HG02943 (cell line): Measurements from ENCODE around the gene SLITRK3.
"Not testable (repeated sequence)": the region's sequence is repeated elsewhere in the genome, so short reads cannot be mapped to it uniquely, and the experiment has no call there.

Source experiments
- ATAC-seq: cut with Tn5 transposase; IDR thresholded peaks from one replicate; pipeline ENCODE4 v1.9.1; 2021; ENCODE audit warnings: mild to moderate bottlenecking, low read depth, moderate library complexity; ENCODE audit not compliant: unreplicated experiment

The SLITRK3 gene

DNA sequence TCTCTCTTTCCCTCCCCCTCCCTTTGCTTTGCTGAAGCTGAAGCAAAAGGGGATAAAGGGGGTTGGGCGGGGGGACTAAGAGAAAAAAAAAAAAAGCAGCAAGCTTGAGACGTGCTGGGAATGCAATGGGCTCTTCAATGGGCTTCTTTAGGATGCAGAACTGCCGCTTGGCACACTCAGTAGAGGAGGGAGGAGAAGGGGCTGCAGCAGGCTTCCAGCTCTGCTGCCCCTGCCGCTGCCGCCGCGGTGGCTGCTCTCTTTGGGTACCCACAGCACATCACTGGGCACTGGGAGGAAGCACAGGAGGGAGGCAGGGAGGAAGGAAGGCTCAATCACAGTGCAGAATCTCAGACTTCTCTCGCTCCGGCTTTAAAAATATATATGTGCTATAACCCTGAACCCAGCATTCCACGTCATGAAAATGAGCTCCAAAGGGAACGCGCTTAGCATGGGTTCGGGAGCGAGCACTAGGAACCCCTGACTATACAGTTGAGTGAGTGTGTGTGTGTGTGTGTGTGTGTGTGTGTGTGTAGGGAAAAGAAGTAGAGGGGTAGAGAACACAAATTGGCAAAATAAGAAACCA lies 3.5 kb downstream of the SLITRK3 start:
- no peak for ATAC-seq

DNA sequence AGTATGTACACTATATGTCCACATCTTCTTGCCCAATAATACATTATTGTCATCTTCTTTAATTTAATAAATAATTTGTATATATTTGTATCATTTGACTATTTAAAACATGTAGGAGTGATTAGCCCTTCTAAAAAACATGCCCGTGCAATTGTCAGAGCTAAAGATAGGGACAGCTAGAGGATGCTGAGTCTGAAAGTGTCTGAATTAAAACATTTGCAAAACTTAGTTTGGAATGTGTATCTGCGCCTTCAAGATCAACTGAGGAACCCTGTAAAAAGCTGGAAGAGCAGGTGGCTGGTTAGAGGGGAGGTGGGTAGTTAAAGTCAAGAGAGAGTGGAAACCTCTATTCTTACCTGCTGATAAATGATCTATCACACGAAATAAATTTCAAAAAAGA lies 4.7 kb downstream of the SLITRK3 start:
- ATAC-seq, result no peak

DNA sequence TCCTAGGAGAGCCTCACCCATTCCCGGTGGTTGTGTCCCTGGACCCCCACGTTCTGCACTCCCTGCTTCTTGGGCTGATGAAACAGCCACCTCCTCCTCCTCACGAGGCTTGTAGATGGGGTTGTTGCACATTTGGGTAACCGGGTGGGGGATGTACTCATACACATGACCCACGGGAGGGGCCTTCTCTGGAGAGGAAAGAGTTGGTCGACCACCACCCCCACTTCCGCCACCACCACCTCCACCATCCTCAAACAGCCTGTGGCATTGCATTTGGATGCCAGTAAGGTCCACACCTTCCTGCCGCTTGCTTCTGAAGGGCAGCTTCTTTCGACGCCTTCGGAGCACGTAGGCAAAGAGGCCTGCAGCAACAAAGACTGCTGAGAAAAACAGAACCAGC lies 7.7 kb downstream of the SLITRK3 start:
- ATAC-seq, result no peak

DNA sequence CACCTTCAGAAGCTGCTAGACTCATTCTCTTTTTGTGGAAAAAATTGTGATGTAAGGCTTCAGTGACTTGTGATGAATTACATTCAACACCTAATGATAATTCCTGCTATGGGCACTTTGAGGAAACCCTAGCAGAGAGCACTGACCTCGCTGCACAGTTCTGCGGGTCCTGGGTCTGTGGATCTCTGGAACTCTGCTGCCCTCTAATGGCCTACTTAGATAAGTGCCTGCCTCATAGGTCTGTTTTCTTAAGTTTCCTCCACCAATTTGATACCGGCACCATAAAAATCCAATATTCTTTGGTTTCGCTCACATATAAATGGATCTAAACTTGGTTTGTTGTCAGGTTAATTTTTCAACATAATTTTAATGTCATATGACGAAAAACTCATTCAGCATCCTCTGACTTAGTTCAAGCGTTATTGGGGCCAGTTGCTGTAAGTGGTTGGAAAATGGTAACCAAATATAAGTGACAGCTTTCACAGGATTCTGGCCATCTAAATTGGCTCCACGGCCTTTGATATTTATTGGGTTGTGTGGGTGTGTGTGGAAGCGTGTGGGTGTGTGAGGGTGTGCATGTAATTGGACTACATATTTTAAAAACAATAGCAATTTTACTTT lies 10.4 kb downstream of the SLITRK3 start:
- ATAC-seq, result peak; percentile 99

DNA sequence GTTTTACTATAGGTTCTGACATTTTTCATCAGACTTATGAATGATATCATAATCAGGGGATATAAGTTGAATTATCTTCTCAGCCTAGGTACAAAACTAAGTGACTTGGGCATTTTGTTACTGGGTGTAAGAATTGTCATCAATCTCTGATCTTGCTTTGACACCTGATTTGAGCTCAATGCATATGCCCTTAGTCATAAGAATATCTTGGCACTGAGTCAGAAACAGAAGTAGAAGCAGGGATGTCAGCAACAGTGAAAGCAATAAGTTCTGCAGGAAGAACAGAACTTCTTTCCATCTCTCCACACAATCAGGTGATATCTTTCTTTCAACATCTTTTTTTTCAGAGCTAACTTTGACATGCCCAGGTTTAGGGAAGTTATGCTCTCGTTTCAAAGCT lies 14.6 kb downstream of the SLITRK3 start:
- no peak for ATAC-seq

DNA sequence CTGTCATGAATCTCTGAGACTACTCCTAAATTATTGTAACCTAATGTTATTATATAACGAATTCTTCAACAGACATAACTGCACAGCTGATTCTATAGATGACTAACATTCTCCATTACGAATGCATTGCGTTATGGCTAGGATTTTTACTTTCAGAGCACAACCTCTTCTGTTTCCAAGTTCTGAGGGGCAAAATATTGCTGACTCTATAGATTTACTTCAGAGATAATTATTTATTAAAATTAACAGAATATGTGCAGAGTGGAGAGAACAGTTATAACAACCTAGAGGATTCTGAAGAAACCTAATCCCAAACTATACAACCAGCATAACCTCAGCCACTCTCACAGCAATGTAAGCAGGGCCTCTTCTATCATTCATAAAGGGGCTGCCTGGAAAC lies 25.9 kb downstream of the SLITRK3 start:
- no peak for ATAC-seq

DNA sequence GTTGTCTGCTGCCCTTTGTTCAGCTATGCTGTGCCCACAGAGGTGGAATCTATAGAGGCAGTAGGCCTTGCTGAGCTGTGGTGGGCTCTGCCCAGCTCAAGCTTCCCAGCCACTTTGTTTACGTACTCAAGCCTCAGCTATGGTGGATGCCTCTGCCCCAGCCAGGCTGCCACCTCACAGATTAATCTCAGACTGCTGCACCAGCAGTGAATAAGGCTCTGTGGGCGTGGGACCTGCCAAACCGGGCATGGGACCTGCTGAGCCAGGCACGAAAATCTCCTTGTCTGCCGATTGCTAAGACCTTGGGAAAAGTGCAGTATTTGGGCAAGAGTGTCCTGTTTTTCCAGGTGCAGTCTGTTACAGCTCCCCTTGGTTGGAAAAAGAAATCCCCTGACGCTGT lies 26.8 kb downstream of the SLITRK3 start:
- ATAC-seq, result no peak

DNA sequence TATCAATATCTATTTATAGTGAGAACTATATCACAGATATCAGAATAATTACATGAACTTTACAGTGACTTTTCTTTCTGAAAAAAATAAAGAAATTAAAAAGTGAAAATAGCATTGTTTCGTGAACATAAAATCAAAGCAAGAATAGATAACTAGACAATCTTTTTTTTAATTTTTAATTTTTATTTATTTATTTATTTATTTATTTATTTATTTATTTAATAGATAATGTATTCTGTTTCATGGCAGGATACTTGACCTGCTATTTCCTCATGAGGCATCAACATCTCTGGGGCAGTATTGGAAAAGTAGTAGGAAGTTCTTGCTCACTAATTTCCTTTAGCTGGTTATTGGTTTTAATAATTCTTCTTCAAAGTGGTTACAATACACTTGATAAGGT lies 33.3 kb downstream of the SLITRK3 start:
- no peak for ATAC-seq

DNA sequence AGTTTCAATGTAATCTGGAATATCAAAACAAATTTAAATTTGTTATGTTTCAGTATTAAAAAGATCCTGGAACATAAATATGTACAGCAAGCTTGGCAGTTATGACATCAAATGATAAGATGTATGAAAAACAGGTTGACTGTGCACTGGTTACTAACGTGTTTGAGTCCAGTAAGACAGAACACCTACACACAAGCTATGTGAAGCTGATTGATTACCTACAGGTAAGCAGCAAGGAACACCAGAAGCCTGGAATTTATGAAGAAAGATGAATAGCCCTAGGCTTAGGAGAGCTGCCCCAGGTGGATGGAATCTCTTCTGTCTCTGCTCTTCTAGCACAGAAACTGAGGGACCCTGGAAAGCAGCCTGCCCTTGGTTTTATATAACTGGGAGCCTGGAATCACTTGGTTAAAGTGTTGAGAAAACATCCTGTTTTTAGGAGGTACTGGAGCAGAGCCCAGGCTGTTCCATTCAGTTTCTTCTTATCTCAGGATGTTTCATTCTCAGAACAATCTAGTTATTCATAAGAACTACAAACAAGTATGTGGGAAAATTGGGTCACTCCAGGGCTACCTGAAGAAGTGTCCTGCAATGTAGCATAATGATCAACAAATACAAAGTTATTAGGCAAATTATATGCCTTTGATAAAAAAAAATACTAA lies 36.3 kb downstream of the SLITRK3 start:
- ATAC-seq, result no peak

DNA sequence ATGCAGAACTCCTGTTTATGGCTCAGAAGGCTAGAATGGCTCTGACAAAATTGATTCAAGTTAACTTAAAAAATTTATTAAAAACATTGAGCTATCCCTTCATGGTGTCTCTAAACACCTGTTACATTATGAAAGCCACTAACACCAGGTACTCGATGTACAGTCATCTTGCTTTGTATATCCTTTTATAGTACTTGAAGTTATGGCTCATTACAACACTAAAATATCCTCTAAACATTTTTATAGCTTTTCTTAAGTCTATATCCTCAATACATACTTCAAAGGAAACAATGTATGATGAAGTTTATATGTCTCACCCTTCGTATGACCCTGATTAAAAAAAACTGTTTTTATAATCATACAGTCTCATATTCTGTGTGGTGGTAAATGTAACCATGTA lies 38.2 kb downstream of the SLITRK3 start:
- ATAC-seq, result no peak

DNA sequence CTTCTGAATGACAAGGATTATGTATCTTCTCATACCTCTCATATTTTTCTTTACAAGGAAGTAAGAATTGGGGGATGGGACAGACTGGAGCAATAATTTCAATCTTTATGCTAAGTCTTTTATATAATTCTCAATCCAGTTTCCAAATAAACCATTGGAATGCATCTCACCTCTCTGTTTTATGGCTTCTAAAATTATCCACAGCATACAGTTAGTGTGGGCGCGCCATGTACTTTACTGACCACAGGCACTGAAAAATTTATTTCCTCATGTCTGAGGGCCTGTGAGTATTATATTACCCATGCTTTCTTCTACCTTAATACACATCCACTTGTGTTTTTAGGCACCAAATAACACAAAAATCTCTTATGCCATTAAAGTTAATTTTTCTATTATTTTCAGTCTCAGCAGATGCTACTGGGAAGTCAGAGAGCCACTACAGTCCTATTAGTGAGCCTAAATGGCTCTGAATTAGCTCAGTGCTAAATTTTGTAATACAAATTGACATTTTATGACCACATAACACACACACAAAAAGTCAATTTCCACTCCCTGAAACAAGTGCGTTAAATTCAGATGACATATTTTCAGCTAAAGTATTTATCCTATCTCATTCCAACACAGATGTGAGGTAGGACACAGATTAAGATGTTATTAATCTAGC lies 39.3 kb downstream of the SLITRK3 start:
- ATAC-seq, result no peak

DNA sequence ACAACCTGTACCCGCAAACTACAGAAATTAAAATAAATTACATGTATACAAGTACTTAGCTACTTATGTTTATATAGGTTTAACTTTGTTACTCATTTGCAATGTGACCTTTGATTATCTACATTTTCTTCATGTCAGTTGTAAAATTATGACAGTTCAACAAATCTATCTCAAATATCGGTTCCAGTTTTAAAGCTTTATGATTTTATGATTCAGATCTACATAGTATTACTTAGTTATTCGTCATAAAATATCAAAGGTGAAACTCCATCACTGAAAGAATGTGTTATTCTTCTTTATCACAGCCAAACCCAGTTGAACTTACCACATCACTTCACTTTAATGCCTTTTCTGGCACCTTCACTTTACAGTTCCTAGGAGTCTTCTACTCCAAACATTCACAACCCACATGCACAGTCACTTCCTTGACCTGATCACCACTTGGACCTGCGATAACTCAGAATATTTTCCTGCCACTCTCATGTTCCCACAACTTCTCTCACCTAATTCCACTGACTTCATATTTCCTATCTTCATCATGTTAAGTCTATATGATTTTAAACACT lies 47.2 kb downstream of the SLITRK3 start:
- ATAC-seq, result no peak

DNA sequence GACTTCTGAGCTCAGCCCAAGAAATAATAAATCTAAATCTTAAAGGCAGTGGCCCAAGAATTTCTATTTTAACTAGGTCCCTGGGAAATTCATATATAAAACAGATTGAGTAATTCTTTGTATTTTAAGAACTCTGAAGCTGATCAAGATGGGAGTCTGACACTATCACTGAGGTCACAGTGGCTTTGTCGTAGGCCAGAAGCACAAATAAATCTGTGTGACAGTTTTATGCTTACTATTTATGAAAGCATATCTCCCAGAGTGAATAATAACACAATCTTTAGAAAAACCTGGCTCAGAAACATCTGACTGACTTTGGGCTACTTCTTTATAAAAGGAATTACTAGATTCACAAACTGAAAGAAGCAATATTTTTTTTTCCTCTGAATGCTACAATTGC lies 51.9 kb downstream of the SLITRK3 start:
- no peak for ATAC-seq

DNA sequence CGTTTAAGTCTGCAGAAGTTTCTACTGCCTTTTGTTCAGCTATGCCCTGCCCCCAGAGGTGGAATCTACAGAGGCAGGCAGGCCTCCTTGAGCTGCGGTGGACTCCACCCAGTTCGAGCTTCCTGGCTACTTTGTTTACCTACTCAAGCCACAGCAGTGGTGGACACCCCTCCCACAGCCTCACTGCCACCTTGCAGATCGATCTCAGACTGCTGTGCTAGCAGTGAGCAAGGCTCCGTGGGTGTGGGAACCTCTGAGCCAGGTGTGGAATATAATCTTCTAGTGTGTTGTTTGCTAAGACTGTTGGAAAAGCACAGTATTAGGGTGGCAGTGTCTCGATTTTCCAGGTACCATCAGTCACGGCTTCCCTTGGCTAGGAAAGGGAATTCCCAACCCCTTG lies 56.3 kb downstream of the SLITRK3 start:
- ATAC-seq, result not testable (repeated sequence)
